ENCODE measurements around the gene ANKRD33B. TPM values are rescaled to one million over a fixed set of nuclear protein-coding genes. Genes with fewer than 3 reads are reported as not detected.

The ANKRD33B gene
- total RNA-seq, 1 experiment from 2014 or later, result 25.3 TPM

GRCh38 chr5:10673017-10673389, 109.1 kb downstream of the ANKRD33B start:
- no peak overlapping the region for H3K4me3 Mint-ChIP-seq (ENCODE audit: unreplicated experiment)
- BruUV-seq (replicated peaks), result no TSS peak
- H3K9me3 Mint-ChIP-seq (ENCODE audit: unreplicated experiment), result no peaks in the 10 kb centered on the region
- no peak overlapping the region for H3K27ac Mint-ChIP-seq (ENCODE audit: unreplicated experiment)
- H3K4me1 Mint-ChIP-seq (ENCODE audit: low read depth, unreplicated experiment), result no peaks in the 10 kb centered on the region
- TF ChIP-seq CTCF (IDR thresholded peaks at IDR 0.05; ENCODE audit: insufficient read depth in 1 of 2, low read depth in 1 of 2, low read length in 1 of 2, severe bottlenecking in 1 of 2, unreplicated experiment in 1 of 2), result no peak
- H3K9me3 ChIP-seq, result no peaks in the 10 kb centered on the region
- POLR2A ChIA-PET, result no interaction called here
- H3K36me3 ChIP-seq (ENCODE audit: control insufficient read depth, insufficient read depth, low read length), result no peaks in the 10 kb centered on the region
- DNase-seq, result no peak
- H3K27me3 ChIP-seq (replicated peaks; ENCODE audit: control insufficient read depth, insufficient read depth, low read length), result no peaks in the 10 kb centered on the region
- H3K4me1 ChIP-seq, result 0 out of 2 replicates have a peak, but pooled peaks cover 7% of the 10 kb centered on the region
- H3K4me3 ChIP-seq (ENCODE audit: low read depth, low read length), result no peak overlapping the region
- intact Hi-C loops (cut with micrococcal nuclease; ENCODE audit: unreplicated experiment), result loop anchor here (5.0 kb wide), 1 partner anchor 174 kb away; no protein-coding TSS in a partner anchor
- CTCF ChIA-PET, result no interaction called here
- peaks cover 19% of the 10 kb centered on the region for H3K36me3 Mint-ChIP-seq (ENCODE audit: insufficient read depth, unreplicated experiment)
- H3K27me3 Mint-ChIP-seq (ENCODE audit: insufficient read depth, unreplicated experiment), result peaks cover 9% of the 10 kb centered on the region

DNA sequence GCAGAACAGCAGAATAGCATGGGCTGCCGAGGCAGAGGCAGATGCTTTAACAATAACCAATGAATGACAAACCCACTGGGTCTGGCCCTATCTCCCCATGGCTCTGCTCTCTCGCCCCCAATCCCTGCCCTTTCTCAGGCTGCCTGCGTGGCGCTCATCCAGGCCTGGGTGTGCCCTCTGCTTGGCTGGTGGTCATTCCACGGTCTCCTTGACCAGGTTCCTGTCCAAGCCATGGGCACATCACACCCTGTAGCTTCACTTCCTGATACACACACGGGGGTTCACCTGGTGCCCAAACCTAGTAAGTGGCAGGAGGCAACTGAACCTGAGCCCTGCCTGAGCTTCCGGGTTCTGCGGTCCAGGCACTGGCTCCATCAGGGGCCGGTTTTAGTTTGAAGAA, 109.5 kb downstream of the ANKRD33B start:
- ChIA-PET CTCF (no interaction called here), POLR2A (no interaction called here)
- intact Hi-C loops (cut with micrococcal nuclease; ENCODE audit: unreplicated experiment), result loop anchor here (5.0 kb wide), 1 partner anchor 174 kb away; no protein-coding TSS in a partner anchor
- Histone ChIP-seq H3K9me3 (no peaks in the 10 kb centered on the region), H3K4me1 (0 out of 2 replicates have a peak, but pooled peaks cover 7% of the 10 kb centered on the region), H3K4me3 (ENCODE audit: low read depth, low read length) (no peak overlapping the region), H3K27me3 (replicated peaks; ENCODE audit: control insufficient read depth, insufficient read depth, low read length) (no peaks in the 10 kb centered on the region), H3K36me3 (ENCODE audit: control insufficient read depth, insufficient read depth, low read length) (no peaks in the 10 kb centered on the region)
- no peak overlapping the region for H3K27ac Mint-ChIP-seq (ENCODE audit: unreplicated experiment)
- no peaks in the 10 kb centered on the region for H3K9me3 Mint-ChIP-seq (ENCODE audit: unreplicated experiment)
- no peak for TF ChIP-seq CTCF (IDR thresholded peaks at IDR 0.05; ENCODE audit: insufficient read depth in 1 of 2, low read depth in 1 of 2, low read length in 1 of 2, severe bottlenecking in 1 of 2, unreplicated experiment in 1 of 2)
- H3K27me3 Mint-ChIP-seq (ENCODE audit: insufficient read depth, unreplicated experiment), result peaks cover 9% of the 10 kb centered on the region
- no peaks in the 10 kb centered on the region for H3K4me1 Mint-ChIP-seq (ENCODE audit: low read depth, unreplicated experiment)
- H3K4me3 Mint-ChIP-seq (ENCODE audit: unreplicated experiment), result no peak overlapping the region
- DNase-seq, result no peak
- peaks cover 24% of the 10 kb centered on the region for H3K36me3 Mint-ChIP-seq (ENCODE audit: insufficient read depth, unreplicated experiment)
- BruUV-seq (replicated peaks), result no TSS peak

- POLR2A ChIA-PET, result no interaction called here
These were observed 110.2 kb downstream of the ANKRD33B start for GRCh38 chr5:10674096-10674495.

More at GRCh38 chr5:10674096-10674495, 110.2 kb downstream of the ANKRD33B start:
- H3K4me1 ChIP-seq, result 0 out of 2 replicates have a peak, but pooled peaks cover 7% of the 10 kb centered on the region
- no peak overlapping the region for H3K4me3 ChIP-seq (ENCODE audit: low read depth, low read length)
- no peaks in the 10 kb centered on the region for H3K9me3 Mint-ChIP-seq (ENCODE audit: unreplicated experiment)
- H3K27me3 ChIP-seq (replicated peaks; ENCODE audit: control insufficient read depth, insufficient read depth, low read length), result no peaks in the 10 kb centered on the region
- intact Hi-C loops (cut with micrococcal nuclease; ENCODE audit: unreplicated experiment), result loop anchor here (5.0 kb wide), 1 partner anchor 173 kb away; no protein-coding TSS in a partner anchor
- no peaks in the 10 kb centered on the region for H3K4me1 Mint-ChIP-seq (ENCODE audit: low read depth, unreplicated experiment)
- H3K4me3 Mint-ChIP-seq (ENCODE audit: unreplicated experiment), result no peak overlapping the region
- no peak overlapping the region for H3K27ac Mint-ChIP-seq (ENCODE audit: unreplicated experiment)
- BruUV-seq (replicated peaks), result no TSS peak
- H3K9me3 ChIP-seq, result no peaks in the 10 kb centered on the region
- peaks cover 24% of the 10 kb centered on the region for H3K36me3 Mint-ChIP-seq (ENCODE audit: insufficient read depth, unreplicated experiment)
- H3K27me3 Mint-ChIP-seq (ENCODE audit: insufficient read depth, unreplicated experiment), result peaks cover 9% of the 10 kb centered on the region
- no peaks in the 10 kb centered on the region for H3K36me3 ChIP-seq (ENCODE audit: control insufficient read depth, insufficient read depth, low read length)
- no peak for DNase-seq
- CTCF ChIA-PET, result no interaction called here
- no peak for TF ChIP-seq CTCF (IDR thresholded peaks at IDR 0.05; ENCODE audit: insufficient read depth in 1 of 2, low read depth in 1 of 2, low read length in 1 of 2, severe bottlenecking in 1 of 2, unreplicated experiment in 1 of 2)
